HEK293 (cell line): ENCODE data around the gene SMYD2.

ENCODE experiments used
- CTCF ChIA-PET: fragments of 350-600 bp; formaldehyde crosslinking; extraction: SDS; loops from one replicate; lab custom pipeline; 2021; ENCODE audit warnings: antibody characterized with exemption; lab: Yijun Ruan, JAX
- POLR2A ChIA-PET: fragments of 300-600 bp; formaldehyde crosslinking; extraction: SDS; loops from one replicate; lab custom pipeline; 2020; ENCODE audit warnings: antibody characterized with exemption, inconsistent platforms; lab: Yijun Ruan, JAX
- H3K27ac ChIP-seq: fragments of 200-500 bp; sonication (Bioruptor generic); 2 replicates; pipeline ENCODE4 v1.5.1; 2014; ENCODE audit warnings: low read depth, low read length, control low read depth, inconsistent platforms; ENCODE audit errors: extremely low read depth
- H3K36me3 ChIP-seq, 2 experiments: fragments of 200-500 bp in 1 of 2; sonication (Bioruptor generic) in 1 of 2; 1 replicate in 1 of 2; 2 replicates in 1 of 2; pipeline ENCODE4 v1.5.1; 2014 to 2017; ENCODE audit warnings: inconsistent platforms in 2 of 2, low read length in 2 of 2; ENCODE audit not compliant: control insufficient read depth in 2 of 2, insufficient read depth in 1 of 2
- H3K4me1 ChIP-seq: fragments of 200-500 bp; sonication (Bioruptor generic); 2 replicates; pipeline ENCODE4 v1.5.1; 2014; ENCODE audit warnings: mild to moderate bottlenecking, low read length, inconsistent platforms; ENCODE audit not compliant: control insufficient read depth, insufficient read depth
- H3K4me3 ChIP-seq: 2 replicates; pipeline ENCODE4 v1.5.1; 2011; ENCODE audit warnings: low read depth, mild to moderate bottlenecking, control low read depth, low read length, moderate library complexity
- H3K9me3 ChIP-seq: fragments of 200-500 bp; sonication (Bioruptor generic); 2 replicates; pipeline ENCODE4 v1.5.1; 2014; ENCODE audit warnings: low read depth, low read length, inconsistent platforms; ENCODE audit not compliant: control insufficient read depth, insufficient read depth
- CTCF ChIP-seq: fragments of 450-650 bp; formaldehyde crosslinking; IDR thresholded peaks from 2 replicates; pipeline ENCODE4 v1.5.1; 2016; ENCODE audit warnings: missing biosample characterization, missing genetic modification characterization
- EGR2 ChIP-seq: fragments of 450-650 bp; formaldehyde crosslinking; IDR thresholded peaks from 2 replicates; pipeline ENCODE4 v1.5.1; 2016; ENCODE audit warnings: low read depth, missing biosample characterization, missing genetic modification characterization
- GLI2 ChIP-seq: fragments of 450-650 bp; formaldehyde crosslinking; IDR thresholded peaks from 2 replicates; pipeline ENCODE4; 2017; ENCODE audit warnings: missing biosample characterization, missing genetic modification characterization, low read depth, borderline replicate concordance
- GLIS2 ChIP-seq: fragments of 450-650 bp; formaldehyde crosslinking; IDR thresholded peaks from 2 replicates; pipeline ENCODE4 v1.5.1; 2016; ENCODE audit warnings: missing biosample characterization, missing genetic modification characterization
- OSR2 ChIP-seq: fragments of 450-650 bp; formaldehyde crosslinking; IDR thresholded peaks from 2 replicates; pipeline ENCODE4 v1.5.1; 2016; ENCODE audit warnings: missing biosample characterization, missing genetic modification characterization
- PRDM1 ChIP-seq: fragments of 450-650 bp; formaldehyde crosslinking; IDR thresholded peaks from 2 replicates; pipeline ENCODE4; 2016; ENCODE audit warnings: missing biosample characterization, missing genetic modification characterization
- SCRT1 ChIP-seq: fragments of 450-650 bp; formaldehyde crosslinking; IDR thresholded peaks from 2 replicates; pipeline ENCODE4 v1.5.1; 2016; ENCODE audit warnings: missing biosample characterization, missing genetic modification characterization, borderline replicate concordance
- SP2 ChIP-seq: fragments of 450-650 bp; formaldehyde crosslinking; IDR thresholded peaks from 2 replicates; pipeline ENCODE4 v1.5.1; 2016; ENCODE audit warnings: missing biosample characterization, missing genetic modification characterization
- ZBTB17 ChIP-seq: fragments of 450-650 bp; formaldehyde crosslinking; IDR thresholded peaks from 2 replicates; pipeline ENCODE4 v1.5.1; 2016; ENCODE audit warnings: missing biosample characterization, missing genetic modification characterization
- ZBTB20 ChIP-seq: fragments of 450-650 bp; formaldehyde crosslinking; IDR thresholded peaks from 2 replicates; pipeline ENCODE4 v1.5.1; 2016; ENCODE audit warnings: missing biosample characterization, missing genetic modification characterization
- ZEB2 ChIP-seq: fragments of 450-650 bp; formaldehyde crosslinking; IDR thresholded peaks from 2 replicates; pipeline ENCODE4 v1.5.1; 2016; ENCODE audit warnings: missing biosample characterization, missing genetic modification characterization
- ZNF155 ChIP-seq: fragments of 450-650 bp; formaldehyde crosslinking; IDR thresholded peaks from 2 replicates; pipeline ENCODE4 v1.5.1; 2016; ENCODE audit warnings: missing biosample characterization, missing genetic modification characterization
- ZNF16 ChIP-seq: fragments of 450-650 bp; formaldehyde crosslinking; IDR thresholded peaks from 2 replicates; pipeline ENCODE4 v1.5.1; 2016; ENCODE audit warnings: low read depth, missing biosample characterization, missing genetic modification characterization
- ZNF175 ChIP-seq: fragments of 450-650 bp; formaldehyde crosslinking; IDR thresholded peaks from 2 replicates; pipeline ENCODE4 v1.5.1; 2016; ENCODE audit warnings: missing biosample characterization, missing genetic modification characterization
- ZNF18 ChIP-seq: fragments of 450-650 bp; formaldehyde crosslinking; IDR thresholded peaks from 2 replicates; pipeline ENCODE4 v1.5.1; 2016; ENCODE audit warnings: missing biosample characterization, missing genetic modification characterization
- ZNF184 ChIP-seq: fragments of 450-650 bp; IDR thresholded peaks from 2 replicates; pipeline ENCODE4 v1.5.1; 2018; ENCODE audit warnings: missing biosample characterization, mild to moderate bottlenecking, missing genetic modification characterization
- ZNF2 ChIP-seq: fragments of 450-650 bp; formaldehyde crosslinking; IDR thresholded peaks from 2 replicates; pipeline ENCODE4 v1.5.1; 2016; ENCODE audit warnings: missing biosample characterization, missing genetic modification characterization
- ZNF274 ChIP-seq, 2 experiments: fragments of 200-500 bp in 1 of 2; fragments of 450-650 bp in 1 of 2; sonication (Bioruptor generic) in 1 of 2; formaldehyde crosslinking in 1 of 2; IDR thresholded peaks; 2 replicates each; pipeline versions ENCODE4 v1.5.1 to v1.6.1; 2014 to 2016; ENCODE audit warnings: borderline replicate concordance in 1 of 2, inconsistent platforms in 1 of 2, low read length in 1 of 2, missing biosample characterization in 1 of 2, missing genetic modification characterization in 1 of 2
- ZNF335 ChIP-seq: fragments of 450-650 bp; formaldehyde crosslinking; conservative IDR thresholded peaks from 2 replicates; pipeline ENCODE4 v1.5.1; 2016; ENCODE audit warnings: missing biosample characterization, missing genetic modification characterization
- ZNF560 ChIP-seq: fragments of 450-650 bp; formaldehyde crosslinking; IDR thresholded peaks from 2 replicates; pipeline ENCODE4 v1.5.1; 2017; ENCODE audit warnings: missing biosample characterization, missing genetic modification characterization, borderline replicate concordance
- ZNF624 ChIP-seq: fragments of 450-650 bp; formaldehyde crosslinking; IDR thresholded peaks from 2 replicates; pipeline ENCODE4 v1.5.1; 2017; ENCODE audit warnings: missing biosample characterization, missing genetic modification characterization
- ZNF626 ChIP-seq: fragments of 450-650 bp; sonication (Bioruptor Pico); formaldehyde crosslinking; IDR thresholded peaks from 2 replicates; pipeline ENCODE4 v1.5.1; 2018; ENCODE audit warnings: missing biosample characterization, missing genetic modification characterization, inconsistent platforms
- ZNF660 ChIP-seq: fragments of 450-650 bp; IDR thresholded peaks from 2 replicates; pipeline ENCODE4 v1.5.1; 2018; ENCODE audit warnings: missing biosample characterization, mild to moderate bottlenecking, missing genetic modification characterization
- ZNF843 ChIP-seq: fragments of 450-650 bp; formaldehyde crosslinking; IDR thresholded peaks from 2 replicates; pipeline ENCODE4 v1.5.1; 2016; ENCODE audit warnings: missing biosample characterization, missing genetic modification characterization
- ZSCAN16 ChIP-seq: fragments of 450-650 bp; formaldehyde crosslinking; IDR thresholded peaks from 2 replicates; pipeline ENCODE4 v1.5.1; 2016; ENCODE audit warnings: missing biosample characterization, missing genetic modification characterization
- ZXDB ChIP-seq: fragments of 450-650 bp; formaldehyde crosslinking; IDR thresholded peaks from 2 replicates; pipeline ENCODE4 v1.5.1; 2016; ENCODE audit warnings: missing biosample characterization, missing genetic modification characterization
- TF ChIP-seq, protein P1 (sequence below): fragments of 450-650 bp; formaldehyde crosslinking; optimal IDR thresholded peaks from 2 replicates; pipeline ENCODE3; 2016; ENCODE audit warnings: missing biosample characterization, mild to moderate bottlenecking, missing genetic modification characterization
- TF ChIP-seq, protein P2 (sequence below): fragments of 450-650 bp; formaldehyde crosslinking; IDR thresholded peaks from 2 replicates; pipeline ENCODE4 v1.5.1; 2016; ENCODE audit warnings: missing biosample characterization, missing genetic modification characterization
- TF ChIP-seq, protein P3 (sequence below): fragments of 450-650 bp; formaldehyde crosslinking; IDR thresholded peaks from 2 replicates; pipeline ENCODE4 v1.5.1; 2016; ENCODE audit warnings: missing biosample characterization, missing genetic modification characterization

The SMYD2 gene

GRCh38 chr1:214280386-214281020 lies 456 bp upstream of the SMYD2 start:
- POLR2A ChIA-PET: no interaction called here
- H3K27ac ChIP-seq: peak overlapping the region; percentile 95
- CTCF ChIA-PET: interaction anchor here (0.7 kb wide), 1 partner anchor 325 kb away, joined by 3 read pairs; no protein-coding TSS in a partner anchor
- H3K36me3 ChIP-seq: no peaks in the 10 kb centered on the region; a peak in 1 of 3 replicates
- H3K4me3 ChIP-seq: peak overlapping the region; percentile 77
- H3K4me1 ChIP-seq: peaks cover 12% of the 10 kb centered on the region
- H3K9me3 ChIP-seq: no peaks in the 10 kb centered on the region
- no peak for TF ChIP-seq ZNF560
- no peak for TF ChIP-seq ZNF184 (tag by site-specific recombination)
- peak; percentile 76 for TF ChIP-seq PRDM1 (tag by site-specific recombination)
- TF ChIP-seq ZNF843: no peak
- TF ChIP-seq GLIS2 (tag by site-specific recombination): no peak
- TF ChIP-seq, protein P1, sequence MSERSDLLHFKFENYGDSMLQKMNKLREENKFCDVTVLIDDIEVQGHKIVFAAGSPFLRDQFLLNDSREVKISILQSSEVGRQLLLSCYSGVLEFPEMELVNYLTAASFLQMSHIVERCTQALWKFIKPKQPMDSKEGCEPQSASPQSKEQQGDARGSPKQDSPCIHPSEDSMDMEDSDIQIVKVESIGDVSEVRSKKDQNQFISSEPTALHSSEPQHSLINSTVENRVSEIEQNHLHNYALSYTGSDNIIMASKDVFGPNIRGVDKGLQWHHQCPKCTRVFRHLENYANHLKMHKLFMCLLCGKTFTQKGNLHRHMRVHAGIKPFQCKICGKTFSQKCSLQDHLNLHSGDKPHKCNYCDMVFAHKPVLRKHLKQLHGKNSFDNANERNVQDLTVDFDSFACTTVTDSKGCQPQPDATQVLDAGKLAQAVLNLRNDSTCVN (tag by site-specific recombination): peak; percentile 65
- TF ChIP-seq ZNF155 (tag by site-specific recombination): no peak
- TF ChIP-seq OSR2: no peak
- no peak for TF ChIP-seq ZNF2 (tag by site-specific recombination)
- TF ChIP-seq ZNF18 (tag by site-specific recombination): 0 out of 2 replicates have a peak, but pooled peaks have one; percentile 28
- peak; percentile 35 for TF ChIP-seq EGR2
- no peak; the same call in 1 of the 2 replicates for TF ChIP-seq ZXDB (tag by site-specific recombination)
- no peak for TF ChIP-seq SCRT1 (tag by site-specific recombination)
- TF ChIP-seq ZBTB20 (tag by site-specific recombination): no peak
- TF ChIP-seq, protein P2, sequence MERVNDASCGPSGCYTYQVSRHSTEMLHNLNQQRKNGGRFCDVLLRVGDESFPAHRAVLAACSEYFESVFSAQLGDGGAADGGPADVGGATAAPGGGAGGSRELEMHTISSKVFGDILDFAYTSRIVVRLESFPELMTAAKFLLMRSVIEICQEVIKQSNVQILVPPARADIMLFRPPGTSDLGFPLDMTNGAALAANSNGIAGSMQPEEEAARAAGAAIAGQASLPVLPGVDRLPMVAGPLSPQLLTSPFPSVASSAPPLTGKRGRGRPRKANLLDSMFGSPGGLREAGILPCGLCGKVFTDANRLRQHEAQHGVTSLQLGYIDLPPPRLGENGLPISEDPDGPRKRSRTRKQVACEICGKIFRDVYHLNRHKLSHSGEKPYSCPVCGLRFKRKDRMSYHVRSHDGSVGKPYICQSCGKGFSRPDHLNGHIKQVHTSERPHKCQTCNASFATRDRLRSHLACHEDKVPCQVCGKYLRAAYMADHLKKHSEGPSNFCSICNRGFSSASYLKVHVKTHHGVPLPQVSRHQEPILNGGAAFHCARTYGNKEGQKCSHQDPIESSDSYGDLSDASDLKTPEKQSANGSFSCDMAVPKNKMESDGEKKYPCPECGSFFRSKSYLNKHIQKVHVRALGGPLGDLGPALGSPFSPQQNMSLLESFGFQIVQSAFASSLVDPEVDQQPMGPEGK (tag by site-specific recombination): peak; percentile 53
- TF ChIP-seq ZNF16 (tag by site-specific recombination): no peak
- peak; percentile 56 for TF ChIP-seq ZEB2 (tag by site-specific recombination)
- TF ChIP-seq ZSCAN16: peak; percentile 9; the same call in 1 of the 2 replicates
- TF ChIP-seq GLI2 (tag by site-specific recombination): no peak
- no peak for TF ChIP-seq ZNF175 (tag by site-specific recombination)
- TF ChIP-seq ZNF660 (tag by site-specific recombination): no peak
- TF ChIP-seq, protein P3, sequence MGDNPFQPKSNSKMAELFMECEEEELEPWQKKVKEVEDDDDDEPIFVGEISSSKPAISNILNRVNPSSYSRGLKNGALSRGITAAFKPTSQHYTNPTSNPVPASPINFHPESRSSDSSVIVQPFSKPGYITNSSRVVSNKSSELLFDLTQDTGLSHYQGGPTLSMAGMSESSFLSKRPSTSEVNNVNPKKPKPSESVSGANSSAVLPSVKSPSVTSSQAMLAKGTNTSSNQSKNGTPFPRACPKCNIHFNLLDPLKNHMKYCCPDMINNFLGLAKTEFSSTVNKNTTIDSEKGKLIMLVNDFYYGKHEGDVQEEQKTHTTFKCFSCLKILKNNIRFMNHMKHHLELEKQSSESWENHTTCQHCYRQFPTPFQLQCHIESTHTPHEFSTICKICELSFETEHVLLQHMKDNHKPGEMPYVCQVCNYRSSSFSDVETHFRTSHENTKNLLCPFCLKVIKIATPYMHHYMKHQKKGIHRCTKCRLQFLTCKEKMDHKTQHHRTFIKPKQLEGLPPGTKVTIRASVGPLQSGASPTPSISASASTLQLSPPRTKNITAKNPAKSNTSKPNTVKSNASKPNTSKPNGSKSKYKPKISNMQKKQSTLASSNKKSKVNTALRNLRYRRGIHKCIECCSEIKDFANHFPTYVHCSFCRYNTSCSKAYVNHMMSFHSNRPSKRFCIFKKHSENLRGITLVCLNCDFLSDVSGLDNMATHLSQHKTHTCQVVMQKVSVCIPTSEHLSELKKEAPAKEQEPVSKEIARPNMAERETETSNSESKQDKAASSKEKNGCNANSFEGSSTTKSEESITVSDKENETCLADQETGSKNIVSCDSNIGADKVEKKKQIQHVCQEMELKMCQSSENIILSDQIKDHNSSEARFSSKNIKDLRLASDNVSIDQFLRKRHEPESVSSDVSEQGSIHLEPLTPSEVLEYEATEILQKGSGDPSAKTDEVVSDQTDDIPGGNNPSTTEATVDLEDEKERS (tag by site-specific recombination): no peak
- no peak for TF ChIP-seq ZNF624 (tag by site-specific recombination)
- no peak for TF ChIP-seq ZNF274 (IDR thresholded peaks at IDR 0.05; ENCODE audit: low read length)
- TF ChIP-seq ZNF274 (tag by site-specific recombination; IDR thresholded peaks at IDR 0.05; ENCODE audit: borderline replicate concordance): no peak
- TF ChIP-seq ZNF335: peak; percentile 58
- no peak for TF ChIP-seq SP2
- TF ChIP-seq CTCF: peak; percentile 37; the same call in 1 of the 2 replicates
- no peak for TF ChIP-seq ZNF626
- TF ChIP-seq ZBTB17 (tag by site-specific recombination): peak; percentile 26; the same call in 1 of the 2 replicates
